Stimulated activated CD8-positive, alpha-beta memory T cell treated with anti-CD3 and anti-CD28 coated beads, Interleukin-4, amount 100 ng/mL, for 48 hours (primary cell): ENCODE results near the gene SLF2.

ENCODE experiments used
- DNase-seq: peaks from one replicate; pipeline ENCODE4 v3.0.0-alpha.2; 2020

SLF2 gene

GRCh38 chr10:100912605-100913469, at the start of gene SLF2:
SLF2 (plus strand) TSS chr10:100912963; CDS start chr10:100913111, 148 bp downstream.
- DNase-seq = peak; percentile 94

GRCh38 chr10:100863433-100863832, 49.3 kb upstream of the SLF2 start:
- DNase-seq = no peak

GRCh38 chr10:100864036-100864885, 48.5 kb upstream of the SLF2 start:
- DNase-seq = no peak

- DNase-seq = no peak
These were observed 47.8 kb upstream of the SLF2 start for GRCh38 chr10:100864978-100865377.

GRCh38 chr10:100866010-100866409, 46.8 kb upstream of the SLF2 start:
- no peak for DNase-seq

GRCh38 chr10:100866575-100867098, 46.1 kb upstream of the SLF2 start:
- DNase-seq = no peak

GRCh38 chr10:100867261-100867963, 45.4 kb upstream of the SLF2 start:
- no peak for DNase-seq

- no peak for DNase-seq
These were observed 44.4 kb upstream of the SLF2 start for GRCh38 chr10:100868382-100868781.

GRCh38 chr10:100869399-100869798, 43.4 kb upstream of the SLF2 start:
- DNase-seq = no peak

- peak; percentile 89 for DNase-seq
These were observed 40.5 kb upstream of the SLF2 start for GRCh38 chr10:100872034-100872791.

- no peak for DNase-seq
These were observed 39.5 kb upstream of the SLF2 start for GRCh38 chr10:100873146-100873826.

- DNase-seq = no peak
These were observed 38.9 kb upstream of the SLF2 start for GRCh38 chr10:100873827-100874326.

GRCh38 chr10:100874702-100875483, 37.9 kb upstream of the SLF2 start:
- DNase-seq = no peak

GRCh38 chr10:100875484-100876166, 37.1 kb upstream of the SLF2 start:
- no peak for DNase-seq

- DNase-seq = no peak
These were observed 35.9 kb upstream of the SLF2 start for GRCh38 chr10:100876585-100877460.

GRCh38 chr10:100877461-100877850, 35.3 kb upstream of the SLF2 start:
- DNase-seq = no peak

- DNase-seq = peak; percentile 50
These were observed 34.4 kb upstream of the SLF2 start for GRCh38 chr10:100878291-100878910.

GRCh38 chr10:100879741-100880360, 32.9 kb upstream of the SLF2 start:
- no peak for DNase-seq
